Lung (tissue), 12 donors: ENCODE results near the gene UNC93B1. TPM values are rescaled to one million over a fixed set of nuclear protein-coding genes. Genes with fewer than 3 reads are reported as not detected.

Source experiments
- ATAC-seq: fragments of 200-7000 bp; cut with Tn5 transposase; one replicate; pipeline ENCODE4 v1.9.1; 2020; ENCODE audit warnings: moderate number of reproducible peaks; ENCODE audit not compliant: insufficient read depth, low FRiP score
- DNase-seq, 3 donors: peaks; one replicate each; pipeline ENCODE4 v3.0.0-alpha.2; 2013 to 2017
- H3K27ac ChIP-seq, 2 donors: one replicate each; pipeline ENCODE4 v1.5.1; 2013; ENCODE audit warnings: mild to moderate bottlenecking in 2 of 2, moderate library complexity in 2 of 2, control low read depth in 1 of 2, inconsistent platforms in 1 of 2, low read depth in 1 of 2, low read length in 1 of 2
- H3K27me3 ChIP-seq, 3 donors: one replicate each; pipeline ENCODE4 v1.5.1; 2013; ENCODE audit warnings: low read length in 2 of 3; ENCODE audit not compliant: control insufficient read depth in 3 of 3, insufficient read depth in 3 of 3
- H3K36me3 ChIP-seq, 4 donors: one replicate each; pipeline ENCODE4 v1.5.1; 2013; ENCODE audit warnings: low read length in 4 of 4, mild to moderate bottlenecking in 1 of 4, moderate library complexity in 1 of 4; ENCODE audit not compliant: control insufficient read depth in 4 of 4, insufficient read depth in 4 of 4
- H3K4me1 ChIP-seq, 5 donors: one replicate each; pipeline ENCODE4 v1.5.1; 2013; ENCODE audit warnings: low read length in 5 of 5, mild to moderate bottlenecking in 2 of 5, moderate library complexity in 1 of 5; ENCODE audit not compliant: control insufficient read depth in 5 of 5, insufficient read depth in 5 of 5
- H3K4me3 ChIP-seq: one replicate; pipeline ENCODE4 v1.5.1; 2013; ENCODE audit warnings: mild to moderate bottlenecking, control low read depth, moderate library complexity
- H3K9ac ChIP-seq, 2 donors: one replicate each; pipeline ENCODE4 v1.5.1; 2013; ENCODE audit warnings: low read length in 2 of 2, control low read depth in 1 of 2; ENCODE audit not compliant: insufficient read depth in 1 of 2
- H3K9me3 ChIP-seq, 4 donors: one replicate each; pipeline ENCODE4 v1.5.1; 2013; ENCODE audit warnings: low read length in 3 of 4, mild to moderate bottlenecking in 1 of 4, moderate library complexity in 1 of 4; ENCODE audit not compliant: control insufficient read depth in 4 of 4, insufficient read depth in 3 of 4
- CTCF ChIP-seq: IDR thresholded peaks from 2 replicates; pipeline ENCODE4 v1.5.1; 2012; ENCODE audit warnings: mild to moderate bottlenecking; ENCODE audit errors: control extremely low read depth, extremely low read depth
- WGBS, 2 donors: extraction: QIAGEN DNeasy Blood & Tissue Kit; methylation state at CpG; one replicate each; pipeline ENCODE4 v1.1.7; 2013; 5-methylcytosine and 5-hydroxymethylcytosine counted together
- polyA plus RNA-seq, 2 donors: library from polyadenylated mRNA; stranded (reverse); fragments of 200-250 nt; gene quantifications; one replicate each; pipeline ENCODE4 v1.2.1, GENCODE V29; 2013
- total RNA-seq, 2 donors: library from RNA; depleted of rRNA in 1 of 2; stranded (reverse); fragments of >200 nt in 1 of 2; gene quantifications; one replicate each; pipeline ENCODE4 v1.2.1, GENCODE V29; 2014 to 2021
- donor health status: control.
- donor health status: control.
- donor health status: Bipolar disorder and iron deficiency.
- donor health status: healthy.
- donor health status: DM: yes; HTN: yes; CAD: no.

UNC93B1 gene
- total and polyA plus RNA-seq, 4 donors, result 44.3 to 124 (median 87.8) TPM

GRCh38 chr11:68014157-68014946 lies 10.5 kb upstream of the UNC93B1 start:
- DNase-seq (peak; percentile 78 to 83 (median 81)), ATAC-seq (peak; percentile 37)
- Histone ChIP-seq H3K27me3 (no peaks in the 10 kb centered on the region), H3K9me3 (no peaks in the 10 kb centered on the region), H3K9ac (no peak overlapping the region), H3K27ac (peak overlapping the region in 1 of 2 donors; percentile 88), H3K4me3 (no peak overlapping the region), H3K4me1 (peaks cover 5 to 43% (median 15%) of the 10 kb centered on the region in 5 donors), H3K36me3 (peaks cover 0 to 4% (median 0%) of the 10 kb centered on the region in 4 donors)
- no peak for TF ChIP-seq CTCF
- WGBS, 2 donors, result 30 to 41% methylated on average over 15 to 16 of the region's 16 CpGs

- ATAC-seq (no peak), DNase-seq (no peak)
- H3K9me3 ChIP-seq, result no peaks in the 10 kb centered on the region
- peaks cover 0 to 4% (median 0%) of the 10 kb centered on the region in 4 donors for H3K36me3 ChIP-seq
- WGBS, 2 donors, result 76 to 91% methylated on average over 14 of the region's 14 CpGs
- H3K27ac ChIP-seq, result peak overlapping the region in 1 of 2 donors; percentile 88
- no peak overlapping the region for H3K9ac ChIP-seq
- H3K4me1 ChIP-seq, result peaks cover 5 to 47% (median 15%) of the 10 kb centered on the region in 5 donors
- no peak for TF ChIP-seq CTCF
- H3K4me3 ChIP-seq, result no peak overlapping the region
- H3K27me3 ChIP-seq, result no peaks in the 10 kb centered on the region
These were observed 9.8 kb upstream of the UNC93B1 start for GRCh38 chr11:68013611-68014156.

DNA sequence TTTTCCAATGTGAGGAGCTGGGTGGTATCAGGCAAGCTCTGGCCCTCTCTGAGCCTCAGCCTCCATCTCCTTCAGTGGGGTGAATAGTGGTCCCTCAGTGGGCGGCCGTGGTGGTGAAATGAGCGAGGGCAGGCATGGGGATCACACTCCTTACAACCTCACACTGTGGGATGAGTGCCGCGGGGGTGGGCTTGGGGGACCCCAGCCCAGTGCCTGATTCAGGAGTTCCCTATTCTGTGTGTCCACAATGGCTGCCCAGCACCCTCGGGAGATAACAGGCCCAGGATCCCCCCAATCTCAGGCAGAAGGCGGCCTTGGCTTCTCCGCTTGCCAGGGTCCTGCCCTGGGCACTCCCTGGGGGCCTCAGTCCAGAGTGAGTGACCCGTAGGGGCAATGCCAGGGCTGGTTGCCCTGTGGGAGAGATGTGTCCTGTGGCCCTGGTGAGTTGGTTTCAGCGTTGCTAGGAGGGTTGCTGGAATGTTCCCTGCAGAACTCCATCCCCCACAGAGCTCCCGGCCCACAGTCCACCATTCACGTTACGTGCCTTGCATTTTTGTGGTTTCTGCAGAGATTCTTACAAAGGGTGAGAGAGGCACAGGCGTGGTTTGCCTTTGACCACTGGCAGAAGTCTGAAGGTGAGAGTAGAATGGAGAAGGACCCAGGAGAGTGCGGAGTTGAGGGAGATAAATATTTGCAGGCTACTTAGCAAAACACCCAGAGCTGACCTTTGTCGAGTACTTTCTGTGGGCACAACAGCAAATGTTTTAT lies 9.1 kb upstream of the UNC93B1 start:
- Histone ChIP-seq H3K27me3 (no peaks in the 10 kb centered on the region), H3K36me3 (peaks cover 0 to 4% (median 0%) of the 10 kb centered on the region in 4 donors), H3K4me1 (peaks cover 5 to 47% (median 15%) of the 10 kb centered on the region in 5 donors), H3K4me3 (no peak overlapping the region), H3K27ac (peak overlapping the region in 1 of 2 donors; percentile 94), H3K9me3 (no peaks in the 10 kb centered on the region), H3K9ac (peak overlapping the region in 1 of 2 donors; percentile 11)
- 65 to 71% methylated on average over 16 of the region's 16 CpGs for WGBS, 2 donors
- peak; percentile 27 for ATAC-seq
- TF ChIP-seq CTCF, result no peak
- peak; percentile 73 to 83 (median 78) for DNase-seq
